OCI-LY3 (cell line): ENCODE results near the gene ST7.

Experiments used
- H2AFZ ChIP-seq: fragments of 200-600, 300-600 bp; shearing (Covaris generic); 2 replicates; pipeline ENCODE4 v1.6.0; 2014; ENCODE audit warnings: antibody characterized with exemption, low read depth, low read length
- H3K27ac ChIP-seq: fragments of 200-600, 300-600 bp; sonication (generic); 2 replicates; pipeline ENCODE4 v1.5.1; 2014; ENCODE audit warnings: mild to moderate bottlenecking, low read length, moderate library complexity, mixed read lengths
- H3K27me3 ChIP-seq: fragments of 200-600, 300-600 bp; sonication (generic); 2 replicates; pipeline ENCODE4 v1.6.1; 2014; ENCODE audit warnings: low read depth, low read length, mixed read lengths
- H3K36me3 ChIP-seq: fragments of 200-600, 300-600 bp; sonication (generic); replicated peaks from 2 replicates; pipeline ENCODE3; 2014; ENCODE audit warnings: low read depth, low read length, mixed read lengths
- H3K4me1 ChIP-seq: fragments of 300-600, 200-600 bp; sonication (generic); 2 replicates; pipeline ENCODE4 v1.6.1; 2014; ENCODE audit warnings: low read length, mixed read lengths
- H3K4me2 ChIP-seq: fragments of 200-600, 300-600 bp; sonication (generic); 2 replicates; pipeline ENCODE4 v1.6.1; 2014; ENCODE audit warnings: low read length, mixed read lengths
- H3K4me3 ChIP-seq: fragments of 300-600, 200-600 bp; sonication (generic); 2 replicates; pipeline ENCODE4 v1.5.1; 2014; ENCODE audit warnings: antibody characterized with exemption, mild to moderate bottlenecking, low read length, moderate library complexity
- H3K79me2 ChIP-seq: fragments of 300-600, 200-600 bp; shearing (Covaris generic); 2 replicates; pipeline ENCODE4 v1.6.1; 2014; ENCODE audit warnings: mild to moderate bottlenecking, low read length, mixed read lengths
- H3K9ac ChIP-seq: fragments of 300-600, 200-600 bp; shearing (Covaris generic); 2 replicates; pipeline ENCODE4 v1.6.0; 2014; ENCODE audit warnings: mild to moderate bottlenecking, low read length, moderate library complexity
- H3K9me3 ChIP-seq: fragments of 200-600, 300-600 bp; shearing (Covaris generic); 2 replicates; pipeline ENCODE4 v1.6.1; 2014; ENCODE audit warnings: low read length, mixed read lengths; ENCODE audit not compliant: insufficient read depth
- H4K20me1 ChIP-seq: fragments of 200-600, 300-600 bp; sonication (generic); 2 replicates; pipeline ENCODE4 v1.6.1; 2016; ENCODE audit warnings: low read length, mixed read lengths; ENCODE audit not compliant: insufficient read depth
- CTCF ChIP-seq: fragments of 200-600, 300-600 bp; sonication (generic); IDR thresholded peaks from 2 replicates; pipeline ENCODE4 v1.5.1; 2014; ENCODE audit warnings: antibody characterized with exemption, low read length, low read depth
- EZH2phosphoT487 ChIP-seq: fragments of 200-600 bp; shearing (Covaris generic); IDR thresholded peaks from 2 replicates; pipeline ENCODE4 v1.6.1; 2018; ENCODE audit warnings: antibody characterized with exemption, mixed run types, low read depth

ST7 gene

GRCh38 chr7:117095055-117095454 is 141.8 kb downstream of the ST7 start:
- no peak overlapping the region for H3K27ac ChIP-seq
- peaks cover 75% of the 10 kb centered on the region for H4K20me1 ChIP-seq
- H3K9ac ChIP-seq, result no peak overlapping the region
- H3K79me2 ChIP-seq, result peaks cover 66% of the 10 kb centered on the region
- no peak overlapping the region for H3K4me3 ChIP-seq
- H3K4me2 ChIP-seq, result no peak overlapping the region
- H2AFZ ChIP-seq, result no peak overlapping the region
- H3K4me1 ChIP-seq, result peaks cover 3% of the 10 kb centered on the region; the same call in 1 of the 2 replicates
- no peaks in the 10 kb centered on the region for H3K9me3 ChIP-seq
- H3K36me3 ChIP-seq, result peaks cover 5% of the 10 kb centered on the region
- TF ChIP-seq CTCF, result no peak
- no peak for TF ChIP-seq EZH2phosphoT487
- H3K27me3 ChIP-seq, result no peaks in the 10 kb centered on the region

GRCh38 chr7:117096330-117096729 is 143.0 kb downstream of the ST7 start:
- H3K27me3 ChIP-seq, result no peaks in the 10 kb centered on the region
- H3K79me2 ChIP-seq, result peaks cover 63% of the 10 kb centered on the region
- H3K9me3 ChIP-seq, result no peaks in the 10 kb centered on the region
- peaks cover 74% of the 10 kb centered on the region for H4K20me1 ChIP-seq
- no peak overlapping the region for H3K4me3 ChIP-seq
- H3K4me1 ChIP-seq, result peaks cover 3% of the 10 kb centered on the region; the same call in 1 of the 2 replicates
- TF ChIP-seq CTCF (no peak), EZH2phosphoT487 (no peak)
- no peak overlapping the region for H3K27ac ChIP-seq
- H3K4me2 ChIP-seq, result no peak overlapping the region
- peaks cover 10% of the 10 kb centered on the region for H3K36me3 ChIP-seq
- no peak overlapping the region for H2AFZ ChIP-seq
- no peak overlapping the region for H3K9ac ChIP-seq

- Histone ChIP-seq H3K4me2 (no peak overlapping the region), H3K4me3 (no peak overlapping the region), H2AFZ (no peak overlapping the region), H3K27me3 (no peaks in the 10 kb centered on the region), H3K36me3 (peaks cover 10% of the 10 kb centered on the region), H3K79me2 (peaks cover 57% of the 10 kb centered on the region), H3K9ac (no peak overlapping the region), H4K20me1 (peaks cover 74% of the 10 kb centered on the region), H3K9me3 (no peaks in the 10 kb centered on the region), H3K4me1 (no peaks in the 10 kb centered on the region), H3K27ac (no peak overlapping the region)
- TF ChIP-seq CTCF (no peak), EZH2phosphoT487 (no peak)
Measured at GRCh38 chr7:117096942-117097341, 143.6 kb downstream of the ST7 start.

GRCh38 chr7:117097860-117098259 is 144.6 kb downstream of the ST7 start:
- H3K4me3 ChIP-seq, result no peak overlapping the region
- H3K36me3 ChIP-seq, result peaks cover 13% of the 10 kb centered on the region
- no peak for TF ChIP-seq EZH2phosphoT487
- TF ChIP-seq CTCF, result no peak
- no peaks in the 10 kb centered on the region for H3K4me1 ChIP-seq
- H3K79me2 ChIP-seq, result peaks cover 49% of the 10 kb centered on the region
- no peaks in the 10 kb centered on the region for H3K9me3 ChIP-seq
- H2AFZ ChIP-seq, result no peak overlapping the region
- no peak overlapping the region for H3K9ac ChIP-seq
- no peaks in the 10 kb centered on the region for H3K27me3 ChIP-seq
- no peak overlapping the region for H3K4me2 ChIP-seq
- H3K27ac ChIP-seq, result no peak overlapping the region
- peaks cover 66% of the 10 kb centered on the region for H4K20me1 ChIP-seq
